Astrocyte (in vitro differentiated cells and primary cell): Measurements from ENCODE around the gene HSP90AA1. TPM values are rescaled to one million over a fixed set of nuclear protein-coding genes. Genes with fewer than 3 reads are reported as not detected.

Experiments
- DNase-seq: peaks from one replicate; pipeline ENCODE4 v3.0.0-alpha.2; 2010; ENCODE audit warnings: low read depth
- FAIRE-seq: peaks from 2 replicates; lab custom pipeline; 2011; peaks lifted over from hg19 to GRCh38; lab: Jason Lieb, UNC
- H2AFZ ChIP-seq: 2 replicates; pipeline ENCODE4 v1.6.0; 2012; ENCODE audit warnings: low read depth, low read length, inconsistent platforms
- H3K27ac ChIP-seq: 2 replicates; pipeline ENCODE4 v1.5.1; 2011; ENCODE audit warnings: low read depth, low read length, inconsistent platforms
- H3K27me3 ChIP-seq: 2 replicates; pipeline ENCODE4 v1.6.0; 2011; ENCODE audit warnings: low read length, inconsistent platforms; ENCODE audit not compliant: insufficient read depth
- H3K36me3 ChIP-seq: 2 replicates; pipeline ENCODE4 v1.5.1; 2011; ENCODE audit warnings: low read length, inconsistent platforms; ENCODE audit not compliant: insufficient read depth
- H3K4me1 ChIP-seq: 2 replicates; pipeline ENCODE4 v1.5.1; 2011; ENCODE audit warnings: low read length, inconsistent platforms; ENCODE audit not compliant: insufficient read depth
- H3K4me2 ChIP-seq: 2 replicates; pipeline ENCODE4 v1.6.0; 2012; ENCODE audit warnings: low read length, inconsistent platforms
- H3K4me3 ChIP-seq: 2 replicates; pipeline ENCODE4 v1.5.1; 2011; ENCODE audit warnings: low read depth, mild to moderate bottlenecking, low read length, inconsistent platforms; ENCODE audit not compliant: insufficient read depth
- H3K79me2 ChIP-seq: 2 replicates; pipeline ENCODE4 v1.6.0; 2012; ENCODE audit warnings: mild to moderate bottlenecking, low read length, inconsistent platforms; ENCODE audit not compliant: insufficient read depth
- H3K9ac ChIP-seq: 2 replicates; pipeline ENCODE4 v1.6.0; 2012; ENCODE audit warnings: mild to moderate bottlenecking, low read length, inconsistent platforms
- H3K9me3 ChIP-seq: 2 replicates; pipeline ENCODE4 v1.5.1; 2012; ENCODE audit warnings: low read depth, mild to moderate bottlenecking, low read length, inconsistent platforms; ENCODE audit not compliant: insufficient read depth
- H4K20me1 ChIP-seq: 2 replicates; pipeline ENCODE4 v1.6.0; 2012; ENCODE audit warnings: low read length, inconsistent platforms; ENCODE audit not compliant: insufficient read depth
- H3K27ac Mint-ChIP-seq: one replicate; pipeline ENCODE4 v1.8.0; 2021; ENCODE audit warnings: mild to moderate bottlenecking, mixed read lengths; ENCODE audit not compliant: unreplicated experiment
- H3K27me3 Mint-ChIP-seq: one replicate; pipeline ENCODE4 v1.8.0; 2021; ENCODE audit warnings: low read depth, mixed read lengths; ENCODE audit not compliant: unreplicated experiment
- H3K36me3 Mint-ChIP-seq: one replicate; pipeline ENCODE4 v1.8.0; 2021; ENCODE audit warnings: low read depth, mixed read lengths; ENCODE audit not compliant: unreplicated experiment
- H3K4me1 Mint-ChIP-seq: one replicate; pipeline ENCODE4 v1.8.0; 2021; ENCODE audit warnings: low read depth, mixed read lengths; ENCODE audit not compliant: unreplicated experiment
- H3K4me3 Mint-ChIP-seq: one replicate; pipeline ENCODE4 v1.8.0; 2021; ENCODE audit warnings: mild to moderate bottlenecking, moderate library complexity, mixed read lengths; ENCODE audit not compliant: unreplicated experiment
- H3K9me3 Mint-ChIP-seq: one replicate; pipeline ENCODE4 v1.8.0; 2021; ENCODE audit warnings: mild to moderate bottlenecking, mixed read lengths; ENCODE audit not compliant: unreplicated experiment
- CTCF ChIP-seq: IDR thresholded peaks from 2 replicates; pipeline ENCODE4 v1.5.1; 2011; ENCODE audit warnings: low read depth, mild to moderate bottlenecking, inconsistent platforms, low read length, moderate library complexity; ENCODE audit not compliant: insufficient read depth
- EZH2 ChIP-seq: IDR thresholded peaks from 2 replicates; pipeline ENCODE4 v1.6.1; 2012; ENCODE audit warnings: mild to moderate bottlenecking, low read length, inconsistent platforms; ENCODE audit not compliant: insufficient read depth
- total RNA-seq: library from RNA; stranded (reverse); gene quantifications from 2 replicates; pipeline ENCODE4 v1.2.1, GENCODE V29; 2021

HSP90AA1 gene
- total RNA-seq, 1 donor from 2014 or later, result 428 TPM

DNA sequence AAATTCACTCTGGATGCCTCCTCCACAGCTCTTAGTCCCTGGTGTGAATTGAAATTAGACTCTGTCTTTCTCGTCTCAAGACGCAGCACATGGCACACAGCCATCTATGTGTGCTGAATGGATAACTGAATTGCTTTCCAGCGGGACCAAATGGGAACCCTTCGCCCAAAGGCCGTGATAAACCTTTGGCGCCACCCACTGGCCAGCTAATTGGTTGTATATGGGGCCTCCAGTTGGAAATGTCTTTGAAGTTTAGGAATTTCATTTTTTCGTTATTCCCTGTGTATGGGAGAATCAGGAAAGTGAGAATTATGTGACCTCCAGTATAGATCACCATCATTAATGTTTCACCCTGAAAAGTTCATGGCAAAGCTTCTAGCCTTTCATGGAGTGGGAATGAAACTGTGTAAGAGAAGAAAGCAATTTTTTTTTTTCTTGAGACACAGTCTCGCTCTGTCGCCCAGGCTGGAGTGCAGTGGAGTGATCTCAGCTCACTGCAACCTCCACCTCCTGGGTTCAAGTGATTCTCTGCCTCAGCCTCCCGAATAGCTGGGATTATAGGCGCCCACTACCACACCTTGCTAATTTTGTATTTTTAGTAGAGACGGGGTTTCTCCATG lies 9.8 kb upstream of the HSP90AA1 start:
- Mint-ChIP-seq H3K27ac (peak overlapping the region; percentile 64), H3K4me3 (peak overlapping the region; percentile 72), H3K27me3 (no peaks in the 10 kb centered on the region), H3K4me1 (peaks cover 15% of the 10 kb centered on the region), H3K36me3 (no peaks in the 10 kb centered on the region), H3K9me3 (peaks cover 5% of the 10 kb centered on the region)
- peaks cover 21% of the 10 kb centered on the region for H3K4me1 ChIP-seq
- H3K9ac ChIP-seq, result peak overlapping the region; percentile 17
- FAIRE-seq (no peak), DNase-seq (peak; percentile 55)
- H3K4me2 ChIP-seq, result peak overlapping the region; percentile 81
- H3K79me2 ChIP-seq, result no peaks in the 10 kb centered on the region
- H3K36me3 ChIP-seq, result no peaks in the 10 kb centered on the region
- H2AFZ ChIP-seq, result peak overlapping the region; percentile 73
- TF ChIP-seq EZH2, result no peak
- TF ChIP-seq CTCF, result peak; percentile 91
- no peaks in the 10 kb centered on the region for H4K20me1 ChIP-seq
- H3K4me3 ChIP-seq, result no peak overlapping the region
- H3K27ac ChIP-seq, result no peak overlapping the region
- H3K27me3 ChIP-seq, result no peaks in the 10 kb centered on the region
- H3K9me3 ChIP-seq, result no peaks in the 10 kb centered on the region

DNA sequence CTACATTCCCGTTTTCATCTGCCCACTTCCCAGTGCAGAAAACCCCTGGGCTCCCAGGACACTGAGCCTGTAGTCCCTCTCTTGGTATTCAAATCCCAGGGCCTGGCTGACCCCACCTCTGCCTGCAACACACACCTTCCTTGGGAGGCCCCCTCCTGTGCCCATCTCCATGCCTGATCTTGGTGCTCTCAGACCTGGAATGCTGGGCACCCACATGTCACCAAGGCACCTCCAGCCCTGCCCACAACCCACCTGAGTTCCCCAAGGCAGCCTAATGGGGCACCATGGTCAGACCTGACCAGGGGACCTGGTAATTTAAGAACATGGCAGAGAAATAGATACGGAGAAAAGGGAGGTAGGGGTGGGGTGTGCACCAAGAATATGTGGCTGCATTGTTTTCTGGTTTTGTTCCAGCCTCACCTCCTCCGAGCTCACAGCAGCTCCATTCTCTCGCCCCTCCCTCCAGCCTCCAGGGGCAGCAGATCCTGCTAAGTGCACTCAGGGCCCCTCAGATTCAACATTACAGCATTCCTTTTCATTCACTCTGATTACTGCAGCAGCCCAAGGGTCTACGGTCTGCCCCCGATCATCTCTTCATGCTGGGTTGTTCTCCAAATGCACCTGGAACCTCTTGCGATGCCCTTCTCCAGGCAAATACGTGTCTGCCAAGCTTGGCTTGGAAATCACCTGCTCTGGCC lies 9.2 kb upstream of the HSP90AA1 start:
- H3K4me1 Mint-ChIP-seq, result peaks cover 15% of the 10 kb centered on the region
- H3K36me3 Mint-ChIP-seq, result no peaks in the 10 kb centered on the region
- Histone ChIP-seq H3K27me3 (no peaks in the 10 kb centered on the region), H3K4me2 (peak overlapping the region; percentile 81), H3K9ac (peak overlapping the region; percentile 23), H3K4me3 (no peak overlapping the region), H2AFZ (peak overlapping the region; percentile 73), H3K36me3 (no peaks in the 10 kb centered on the region), H3K9me3 (no peaks in the 10 kb centered on the region), H3K4me1 (peaks cover 21% of the 10 kb centered on the region), H3K79me2 (no peaks in the 10 kb centered on the region), H3K27ac (no peak overlapping the region), H4K20me1 (no peaks in the 10 kb centered on the region)
- no peak for DNase-seq
- FAIRE-seq, result no peak
- TF ChIP-seq CTCF (no peak), EZH2 (no peak)
- peak overlapping the region; percentile 48 for H3K27ac Mint-ChIP-seq
- H3K27me3 Mint-ChIP-seq, result no peaks in the 10 kb centered on the region
- H3K9me3 Mint-ChIP-seq, result peaks cover under 1% of the 10 kb centered on the region
- H3K4me3 Mint-ChIP-seq, result peak overlapping the region; percentile 72
